RWPE2 (cell line): ENCODE results near the gene GPR6.

Experiments used
- ATAC-seq: fragments of 200-7000 bp; cut with Tn5 transposase; 3 replicates; pipeline ENCODE4 v1.9.1; 2021; ENCODE audit warnings: low read depth
- DNase-seq: peaks from one replicate; pipeline ENCODE4 v3.0.0-alpha.2; 2020; ENCODE audit warnings: low spot score
- H3K27ac ChIP-seq: fragments of 450-650 bp; 2 replicates; pipeline ENCODE4 v1.5.1; 2017; ENCODE audit warnings: mild to moderate bottlenecking; ENCODE audit not compliant: poor library complexity, severe bottlenecking
- H3K27me3 ChIP-seq: fragments of 250-450 bp; sonication (Bioruptor Pico); 2 replicates; pipeline ENCODE4 v1.5.1; 2021; ENCODE audit warnings: mild to moderate bottlenecking, moderate library complexity; ENCODE audit not compliant: insufficient read depth, poor library complexity, severe bottlenecking
- H3K36me3 ChIP-seq: fragments of 250-450 bp; sonication (Bioruptor Pico); 2 replicates; pipeline ENCODE4 v1.5.1; 2020; ENCODE audit warnings: low read depth, mild to moderate bottlenecking, moderate library complexity
- H3K4me1 ChIP-seq: fragments of 250-450 bp; sonication (Bioruptor Pico); 2 replicates; pipeline ENCODE4 v1.5.1; 2021; ENCODE audit warnings: mild to moderate bottlenecking, moderate library complexity; ENCODE audit not compliant: insufficient read depth, poor library complexity, severe bottlenecking
- H3K4me3 ChIP-seq: fragments of 250-450 bp; sonication (Bioruptor Pico); 2 replicates; pipeline ENCODE4 v1.5.1; 2021; ENCODE audit warnings: mild to moderate bottlenecking, moderate library complexity; ENCODE audit not compliant: severe bottlenecking
- H3K9me3 ChIP-seq: fragments of 250-450 bp; sonication (Bioruptor Pico); 2 replicates; pipeline ENCODE4 v1.5.1; 2021; ENCODE audit warnings: mild to moderate bottlenecking, moderate library complexity; ENCODE audit not compliant: severe bottlenecking
- CTCF ChIP-seq: fragments of 450-650 bp; IDR thresholded peaks from one replicate; pipeline ENCODE4 v1.5.1; 2017; ENCODE audit warnings: mild to moderate bottlenecking, moderate library complexity; ENCODE audit not compliant: poor library complexity, severe bottlenecking

The GPR6 gene

GRCh38 chr6:109979033-109979921 is 1.2 kb downstream of the GPR6 start:
- Histone ChIP-seq H3K9me3 (no peaks in the 10 kb centered on the region), H3K4me3 (no peak overlapping the region), H3K27ac (no peak overlapping the region), H3K4me1 (no peaks in the 10 kb centered on the region), H3K27me3 (peaks cover 39% of the 10 kb centered on the region), H3K36me3 (no peaks in the 10 kb centered on the region)
- DNase-seq (no peak), ATAC-seq (no peak)
- TF ChIP-seq CTCF, result no peak

GRCh38 chr6:109984410-109984809 is 6.3 kb downstream of the GPR6 start:
- Histone ChIP-seq H3K9me3 (no peaks in the 10 kb centered on the region), H3K36me3 (no peaks in the 10 kb centered on the region), H3K4me1 (no peaks in the 10 kb centered on the region), H3K27ac (no peak overlapping the region), H3K27me3 (peaks cover 19% of the 10 kb centered on the region), H3K4me3 (no peak overlapping the region)
- TF ChIP-seq CTCF, result no peak
- DNase-seq (no peak), ATAC-seq (no peak)

- no peak for TF ChIP-seq CTCF
- DNase-seq (no peak), ATAC-seq (no peak)
- H3K27me3 ChIP-seq, result peaks cover 8% of the 10 kb centered on the region
- H3K27ac ChIP-seq, result no peak overlapping the region
- no peaks in the 10 kb centered on the region for H3K4me1 ChIP-seq
- H3K9me3 ChIP-seq, result no peaks in the 10 kb centered on the region
- no peaks in the 10 kb centered on the region for H3K36me3 ChIP-seq
- H3K4me3 ChIP-seq, result no peak overlapping the region
Observed at GRCh38 chr6:109987196-109987595, 9.1 kb downstream of the GPR6 start.

GRCh38 chr6:109991201-109992101 is 13.3 kb downstream of the GPR6 start:
- TF ChIP-seq CTCF, result no peak
- Histone ChIP-seq H3K27ac (no peak overlapping the region), H3K4me3 (no peak overlapping the region), H3K36me3 (no peaks in the 10 kb centered on the region), H3K9me3 (no peaks in the 10 kb centered on the region), H3K27me3 (peaks cover 8% of the 10 kb centered on the region), H3K4me1 (no peaks in the 10 kb centered on the region)
- ATAC-seq (no peak), DNase-seq (no peak)
